Astrocyte of the cerebellum (primary cell): Measurements from ENCODE around the gene CUBN.
"Not testable (repeated sequence)": the region's sequence is repeated elsewhere in the genome, so short reads cannot be mapped to it uniquely, and the experiment has no call there.

ENCODE experiments used
- DNase-seq: peaks from one replicate; pipeline ENCODE4 v3.0.0-alpha.2; 2011; ENCODE audit warnings: low read depth
- H3K4me3 ChIP-seq: 2 replicates; pipeline ENCODE4 v1.5.1; 2011; ENCODE audit warnings: mild to moderate bottlenecking, low read depth, low read length, moderate library complexity
- in situ Hi-C: cut with HindIII; loops from 2 replicates; pipeline ENCODE4 v1.10.0; 2017; ENCODE audit warnings: low sequenced_read_pairs
- TF ChIP-seq, protein P1 (sequence below): IDR thresholded peaks from 2 replicates; pipeline ENCODE4 v1.5.1; 2012; ENCODE audit warnings: low read length, low read depth, moderate library complexity, mild to moderate bottlenecking; ENCODE audit errors: missing control alignments

CUBN gene

DNA sequence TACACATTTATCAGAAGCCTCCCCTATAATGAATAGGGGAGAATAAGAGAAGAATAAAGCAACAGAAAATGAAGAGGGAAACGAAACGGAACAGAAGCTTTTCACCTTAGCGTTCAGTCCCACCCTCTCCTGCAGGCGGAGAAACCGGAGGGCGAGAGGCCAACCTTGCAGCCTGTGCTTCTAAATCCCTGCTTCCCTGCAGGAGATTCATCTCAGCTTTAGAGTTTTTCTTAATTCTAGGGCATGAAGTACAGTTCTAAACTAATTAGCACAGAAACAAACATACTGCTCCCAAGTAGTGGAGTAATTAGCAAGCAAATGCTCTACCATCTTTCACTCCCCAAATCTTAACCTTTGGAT is 107.2 kb downstream of the CUBN start:
- TF ChIP-seq, protein P1, sequence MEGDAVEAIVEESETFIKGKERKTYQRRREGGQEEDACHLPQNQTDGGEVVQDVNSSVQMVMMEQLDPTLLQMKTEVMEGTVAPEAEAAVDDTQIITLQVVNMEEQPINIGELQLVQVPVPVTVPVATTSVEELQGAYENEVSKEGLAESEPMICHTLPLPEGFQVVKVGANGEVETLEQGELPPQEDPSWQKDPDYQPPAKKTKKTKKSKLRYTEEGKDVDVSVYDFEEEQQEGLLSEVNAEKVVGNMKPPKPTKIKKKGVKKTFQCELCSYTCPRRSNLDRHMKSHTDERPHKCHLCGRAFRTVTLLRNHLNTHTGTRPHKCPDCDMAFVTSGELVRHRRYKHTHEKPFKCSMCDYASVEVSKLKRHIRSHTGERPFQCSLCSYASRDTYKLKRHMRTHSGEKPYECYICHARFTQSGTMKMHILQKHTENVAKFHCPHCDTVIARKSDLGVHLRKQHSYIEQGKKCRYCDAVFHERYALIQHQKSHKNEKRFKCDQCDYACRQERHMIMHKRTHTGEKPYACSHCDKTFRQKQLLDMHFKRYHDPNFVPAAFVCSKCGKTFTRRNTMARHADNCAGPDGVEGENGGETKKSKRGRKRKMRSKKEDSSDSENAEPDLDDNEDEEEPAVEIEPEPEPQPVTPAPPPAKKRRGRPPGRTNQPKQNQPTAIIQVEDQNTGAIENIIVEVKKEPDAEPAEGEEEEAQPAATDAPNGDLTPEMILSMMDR = no peak
- no peak overlapping the region for H3K4me3 ChIP-seq
- in situ Hi-C loops = loop anchor here (25.0 kb wide), 2 partner anchors 115 to 190 kb away; partner anchors contain the start of genes CUBN and TRDMT1
- DNase-seq = no peak

DNA sequence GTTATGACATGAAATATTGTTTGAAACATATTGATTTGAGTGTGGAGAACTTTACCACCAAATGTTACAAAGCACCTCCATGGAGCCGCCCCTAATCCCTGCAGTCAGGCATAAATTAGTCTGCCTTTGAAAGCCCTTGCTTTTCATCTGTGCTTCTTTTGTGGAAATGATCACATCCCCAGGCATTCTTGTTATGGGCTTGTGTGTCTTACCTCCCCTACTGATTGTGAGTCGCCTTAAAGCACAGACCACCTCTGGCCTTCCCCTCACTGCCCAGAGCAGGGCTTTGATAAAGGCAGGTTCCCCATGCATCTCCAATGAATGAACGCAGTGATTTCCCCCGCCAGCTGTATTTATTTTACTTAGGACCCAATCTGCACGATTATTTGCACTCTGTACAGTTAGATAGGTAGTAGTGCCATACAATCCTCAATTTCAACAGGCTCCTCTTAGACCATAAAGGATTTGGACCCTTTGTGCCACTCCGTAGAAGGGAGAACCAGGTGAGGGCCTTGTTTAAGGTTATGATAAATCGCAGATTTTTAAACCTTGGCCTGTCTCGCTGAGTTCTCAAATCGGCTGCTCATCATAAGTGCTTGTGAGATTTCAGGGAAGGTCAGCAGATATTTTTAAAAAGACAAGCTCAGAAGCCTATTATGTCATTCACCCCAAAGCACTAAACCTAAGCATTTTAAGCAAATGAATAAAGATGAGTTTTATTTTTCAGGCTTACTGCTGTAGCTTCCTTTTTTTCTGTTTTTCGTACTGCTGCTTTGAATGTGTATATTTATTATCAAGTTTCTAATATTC is 107.8 kb downstream of the CUBN start:
- H3K4me3 ChIP-seq = no peak overlapping the region
- in situ Hi-C loops = loop anchor here (25.0 kb wide), 2 partner anchors 115 to 190 kb away; partner anchors contain the start of genes CUBN and TRDMT1
- no peak for DNase-seq
- TF ChIP-seq, protein P1 = no peak

DNA sequence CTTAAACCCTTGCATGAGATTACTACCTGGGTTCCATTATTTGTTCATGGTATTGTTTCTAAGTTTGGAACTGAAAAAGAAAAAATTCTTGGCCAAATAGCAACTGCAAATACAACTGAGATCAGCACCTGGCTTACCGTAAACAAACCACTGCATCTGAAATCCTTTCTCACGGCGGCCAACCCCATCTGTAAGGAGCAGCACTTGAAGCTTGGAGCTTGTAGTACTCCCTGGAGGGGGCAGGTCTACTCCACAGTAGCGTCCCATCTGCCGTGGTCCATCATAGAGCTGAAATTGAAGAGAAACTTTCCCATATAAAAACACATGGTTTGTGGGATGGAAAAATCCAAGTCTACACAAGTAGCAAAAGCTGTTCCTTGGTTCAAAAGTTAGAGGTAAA is 109.9 kb downstream of the CUBN start:
- TF ChIP-seq, protein P1 = no peak
- DNase-seq = no peak
- in situ Hi-C loops = loop anchor here (25.0 kb wide), 2 partner anchors 118 to 193 kb away; partner anchors contain the start of genes CUBN and TRDMT1
- no peak overlapping the region for H3K4me3 ChIP-seq

DNA sequence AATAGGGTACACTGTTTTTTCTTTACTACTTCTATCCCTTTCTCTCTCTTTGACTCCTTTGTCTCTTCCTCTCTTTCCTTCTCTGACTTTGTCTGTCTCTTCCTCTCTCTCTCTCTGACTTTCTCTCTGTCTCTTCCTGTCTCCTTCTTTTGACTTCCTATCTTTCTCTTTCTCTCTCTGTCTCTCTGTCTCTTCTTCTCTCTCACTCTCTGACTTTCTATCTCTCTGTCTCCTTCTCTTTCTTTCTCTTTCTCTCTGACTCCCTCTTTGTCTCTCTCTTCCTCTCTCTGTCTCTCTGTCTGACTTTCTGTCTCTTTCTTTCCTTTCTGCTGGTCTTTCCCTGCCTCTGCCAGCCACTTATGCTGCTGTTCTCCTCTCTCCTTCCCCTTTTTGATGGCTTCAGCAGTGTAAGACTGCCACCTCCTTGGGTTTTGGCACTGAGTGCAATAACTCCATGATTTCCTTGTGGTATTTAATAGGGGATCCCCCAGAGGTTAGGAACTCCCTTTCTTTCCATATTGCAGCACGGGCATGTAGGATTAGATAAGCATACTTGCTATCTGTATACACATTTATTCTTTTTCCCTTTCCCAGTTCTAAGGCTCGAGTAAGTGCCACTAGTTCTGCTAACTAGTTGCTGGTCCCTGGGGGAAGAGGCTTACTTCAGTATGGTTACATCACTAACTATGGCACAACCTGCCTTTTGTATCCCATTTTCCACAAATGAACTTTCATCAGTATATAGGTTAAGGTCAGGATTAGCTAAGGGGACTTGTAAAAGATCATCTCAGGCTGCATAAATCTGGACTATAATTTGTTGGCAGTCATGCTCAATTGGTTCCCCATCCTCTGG is 116.3 kb downstream of the CUBN start:
- in situ Hi-C loops = loop anchor here (25.0 kb wide), 2 partner anchors 124 to 199 kb away; partner anchors contain the start of genes CUBN and TRDMT1
- not testable (repeated sequence) for H3K4me3 ChIP-seq, DNase-seq

DNA sequence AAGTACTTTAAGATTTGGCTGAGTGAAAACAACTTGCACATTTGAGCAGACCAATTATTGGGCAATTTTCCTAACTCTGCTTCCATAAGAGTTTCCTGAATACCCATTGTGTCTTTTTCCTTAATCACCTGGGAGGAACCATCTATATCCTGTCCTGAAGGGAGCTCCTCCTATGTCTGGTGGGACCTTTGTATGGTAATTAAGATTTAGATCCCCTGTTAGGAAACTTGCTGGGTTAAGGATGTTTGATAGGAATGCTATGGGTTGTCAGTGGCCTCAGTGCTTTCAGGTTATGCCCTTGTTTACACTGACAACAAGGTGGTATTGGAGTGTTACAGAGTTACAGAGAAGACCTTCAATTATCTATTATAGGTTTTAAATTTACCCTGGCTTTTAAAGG is 116.9 kb downstream of the CUBN start:
- DNase-seq, H3K4me3 ChIP-seq: not testable (repeated sequence)
- in situ Hi-C loops = loop anchor here (25.0 kb wide), 2 partner anchors 125 to 200 kb away; partner anchors contain the start of genes CUBN and TRDMT1

DNA sequence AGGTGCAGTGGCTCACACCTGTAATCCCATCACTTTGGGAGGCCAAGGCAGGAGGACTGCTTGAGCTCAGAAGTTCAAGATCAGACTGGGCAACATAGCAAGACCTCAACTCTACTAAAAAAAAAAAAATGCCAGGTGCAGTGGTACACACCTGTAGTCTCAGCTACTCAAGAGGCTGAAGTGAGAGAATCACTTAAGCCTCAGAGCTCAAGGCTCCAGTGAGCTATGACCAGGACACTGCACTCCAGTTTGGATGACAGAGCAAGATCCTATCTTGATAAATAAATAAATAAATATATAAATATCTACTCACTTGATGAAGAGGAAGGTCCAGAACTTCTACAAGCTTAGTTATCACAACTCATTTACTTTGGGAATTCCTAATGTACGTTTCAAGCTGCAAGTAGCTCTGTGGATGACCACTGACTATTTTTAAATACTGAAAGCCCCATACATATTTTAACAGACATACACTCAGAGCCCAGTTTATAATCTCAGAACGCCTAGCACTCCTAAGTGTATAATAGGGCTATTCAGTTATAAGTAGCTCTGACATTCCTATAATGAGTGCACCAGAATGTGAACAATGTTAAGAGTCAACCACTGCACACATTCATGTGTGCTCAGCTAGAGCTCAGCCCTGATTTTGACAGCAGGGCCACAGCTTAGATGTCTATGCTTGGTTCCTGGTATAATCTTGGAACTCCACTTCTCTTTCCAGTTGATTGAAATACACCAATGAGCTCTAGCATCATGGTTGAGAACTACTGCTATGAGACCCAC is 119.1 kb downstream of the CUBN start:
- no peak for DNase-seq
- H3K4me3 ChIP-seq = no peak overlapping the region
- TF ChIP-seq, protein P1 = no peak
- in situ Hi-C loops = loop anchor here (25.0 kb wide), 2 partner anchors 127 to 202 kb away; partner anchors contain the start of genes CUBN and TRDMT1

DNA sequence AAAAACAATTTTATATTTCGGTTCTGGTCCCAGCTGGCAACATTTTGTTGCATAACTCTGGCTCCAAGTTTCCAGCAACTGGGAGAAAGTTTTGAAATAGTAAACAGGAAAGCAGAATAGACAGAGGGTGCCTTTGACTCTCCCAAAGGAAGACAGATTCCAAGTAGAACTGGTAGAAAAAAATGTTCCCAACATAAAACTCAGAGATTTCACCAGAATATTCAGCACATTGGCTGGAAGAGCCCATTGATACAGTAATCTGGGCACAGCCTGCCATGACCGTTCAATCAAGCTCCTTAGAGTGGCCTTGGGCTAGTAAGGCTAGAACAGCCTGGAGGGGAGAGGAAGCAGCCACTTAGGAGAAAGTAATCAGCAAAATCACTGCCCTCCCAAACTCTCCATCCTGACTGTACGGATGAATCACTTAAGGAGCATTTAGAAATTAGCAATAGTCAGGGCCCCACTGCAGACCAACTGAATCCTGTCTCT is 120.4 kb downstream of the CUBN start:
- in situ Hi-C loops = loop anchor here (25.0 kb wide), 2 partner anchors 128 to 203 kb away; partner anchors contain the start of genes CUBN and TRDMT1
- DNase-seq = no peak
- TF ChIP-seq, protein P1 = no peak
- no peak overlapping the region for H3K4me3 ChIP-seq
